OCI-LY1 (cell line): Measurements from ENCODE around the gene SLC16A6.
"Not testable (repeated sequence)": the region's sequence is repeated elsewhere in the genome, so short reads cannot be mapped to it uniquely, and the experiment has no call there.

Experiments
- H2AFZ ChIP-seq: fragments of 200-600 bp; sonication (generic), shearing (Covaris generic); 2 replicates; pipeline ENCODE4 v1.6.0; 2014; ENCODE audit warnings: antibody characterized with exemption, mild to moderate bottlenecking, low read length
- H3F3A ChIP-seq: fragments of 200-600 bp; sonication (generic), shearing (Covaris generic); 2 replicates; pipeline ENCODE4 v1.6.0; 2014; ENCODE audit warnings: mild to moderate bottlenecking, antibody characterized with exemption, low read length, moderate library complexity; ENCODE audit not compliant: insufficient read depth
- H3K27ac ChIP-seq: fragments of 200-600 bp; sonication (generic); 2 replicates; pipeline ENCODE4 v1.5.1; 2014; ENCODE audit warnings: low read length, mixed run types, mild to moderate bottlenecking, low read depth; ENCODE audit not compliant: poor library complexity, severe bottlenecking
- H3K27me3 ChIP-seq: fragments of 200-600 bp; sonication (generic); 2 replicates; pipeline ENCODE4 v1.6.0; 2014; ENCODE audit warnings: antibody characterized with exemption, mild to moderate bottlenecking, low read length, moderate library complexity; ENCODE audit not compliant: insufficient read depth
- H3K36me3 ChIP-seq: fragments of 200-600 bp; sonication (generic); 2 replicates; pipeline ENCODE4 v1.6.1; 2014; ENCODE audit warnings: mild to moderate bottlenecking, antibody characterized with exemption, low read length, moderate library complexity, mixed read lengths; ENCODE audit not compliant: insufficient read depth
- H3K4me1 ChIP-seq: fragments of 200-600 bp; sonication (generic); 2 replicates; pipeline ENCODE4 v1.5.1; 2014; ENCODE audit warnings: mild to moderate bottlenecking, low read length, moderate library complexity; ENCODE audit not compliant: insufficient read depth, severe bottlenecking
- H3K4me2 ChIP-seq: fragments of 200-600 bp; sonication (generic), shearing (Covaris generic); 2 replicates; pipeline ENCODE4 v1.6.1; 2014; ENCODE audit warnings: low read length
- H3K4me3 ChIP-seq: fragments of 200-600 bp; sonication (generic); 2 replicates; pipeline ENCODE4 v1.5.1; 2014; ENCODE audit warnings: low read length, low read depth, mild to moderate bottlenecking, mixed read lengths; ENCODE audit not compliant: poor library complexity, severe bottlenecking
- H3K79me2 ChIP-seq: fragments of 200-600 bp; shearing (Covaris generic); 2 replicates; pipeline ENCODE4 v1.6.1; 2016; ENCODE audit warnings: mixed run types, low read length, mixed read lengths; ENCODE audit not compliant: insufficient read depth
- H3K9ac ChIP-seq: fragments of 200-600 bp; sonication (generic), shearing (Covaris generic); 2 replicates; pipeline ENCODE4 v1.6.1; 2014; ENCODE audit warnings: mild to moderate bottlenecking, low read length, mixed read lengths
- H3K9me2 ChIP-seq: fragments of 200-600 bp; sonication (generic), shearing (Covaris generic); 2 replicates; pipeline ENCODE4 v1.6.1; 2014; ENCODE audit warnings: low read depth, mild to moderate bottlenecking, low read length, mixed read lengths
- H3K9me3 ChIP-seq: fragments of 200-600 bp; shearing (Covaris generic); 2 replicates; pipeline ENCODE4 v1.6.1; 2014; ENCODE audit warnings: low read length, mixed read lengths
- H4K20me1 ChIP-seq: fragments of 200-600 bp; sonication (generic), shearing (Covaris generic); 2 replicates; pipeline ENCODE4 v1.6.0; 2016; ENCODE audit warnings: mild to moderate bottlenecking, low read length; ENCODE audit not compliant: insufficient read depth
- EZH2 ChIP-seq: fragments of 200-600 bp; sonication (generic), shearing (Covaris generic); IDR thresholded peaks from 2 replicates; pipeline ENCODE4 v1.8.0; 2017; ENCODE audit warnings: borderline replicate concordance, mixed run types, mild to moderate bottlenecking, antibody characterized with exemption, low read length, moderate library complexity, mixed read lengths
- TF ChIP-seq, protein P1 (sequence below): fragments of 200-600 bp; sonication (generic), shearing (Covaris generic); IDR thresholded peaks from 2 replicates; pipeline ENCODE4 v1.5.1; 2017; ENCODE audit warnings: mild to moderate bottlenecking, antibody characterized with exemption, low read length, moderate library complexity, mixed read lengths

The SLC16A6 gene

DNA sequence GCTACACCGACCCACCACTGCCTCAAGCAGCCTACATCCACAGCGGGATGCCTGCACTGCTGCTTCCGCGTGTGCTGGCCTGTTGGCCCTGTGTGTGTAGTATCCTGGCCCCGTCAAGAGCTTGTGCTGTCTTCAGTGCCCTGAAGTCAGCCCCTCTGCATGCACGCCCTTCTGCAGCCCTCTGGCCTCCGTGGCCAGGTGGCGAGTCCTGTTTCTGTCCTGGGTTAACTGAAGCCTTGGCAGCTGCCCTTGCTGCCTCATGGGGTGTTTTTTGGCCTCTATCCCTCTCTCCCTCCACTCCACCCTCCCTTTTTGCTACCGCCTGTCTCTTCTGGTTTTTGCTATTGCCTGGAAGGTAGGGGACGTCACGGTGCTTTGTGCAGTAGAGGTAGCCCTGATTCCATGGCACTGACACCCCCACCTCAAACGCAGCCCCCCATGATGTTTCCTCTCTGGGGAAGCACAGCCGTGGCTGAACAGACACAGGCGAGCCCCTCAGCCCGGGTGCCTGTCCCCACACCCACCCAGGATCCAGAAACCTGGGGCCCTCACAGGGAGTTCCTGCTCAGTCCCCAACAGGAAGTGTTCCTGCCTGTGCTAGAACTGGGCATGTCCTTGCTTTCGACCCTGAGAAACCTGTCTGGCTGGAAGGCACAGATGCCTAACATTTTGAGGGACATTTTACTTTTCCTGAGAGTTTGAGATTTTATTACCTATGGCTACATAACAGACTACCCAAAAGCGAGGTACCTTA is 61.9 kb downstream of the SLC16A6 start:
- Histone ChIP-seq H3K9me2 (no peaks in the 10 kb centered on the region), H3K27me3 (no peaks in the 10 kb centered on the region), H3K4me1 (peaks cover 46% of the 10 kb centered on the region), H3K4me3 (no peak overlapping the region), H3F3A (no peaks in the 10 kb centered on the region), H4K20me1 (no peaks in the 10 kb centered on the region), H2AFZ (no peak overlapping the region), H3K9me3 (no peaks in the 10 kb centered on the region), H3K4me2 (no peak overlapping the region; the same call in 1 of the 2 replicates), H3K9ac (peak overlapping the region; percentile 17; the same call in 1 of the 2 replicates), H3K79me2 (no peaks in the 10 kb centered on the region), H3K27ac (peak overlapping the region; percentile 59), H3K36me3 (no peaks in the 10 kb centered on the region)
- TF ChIP-seq EZH2, result no peak
- TF ChIP-seq, protein P1, sequence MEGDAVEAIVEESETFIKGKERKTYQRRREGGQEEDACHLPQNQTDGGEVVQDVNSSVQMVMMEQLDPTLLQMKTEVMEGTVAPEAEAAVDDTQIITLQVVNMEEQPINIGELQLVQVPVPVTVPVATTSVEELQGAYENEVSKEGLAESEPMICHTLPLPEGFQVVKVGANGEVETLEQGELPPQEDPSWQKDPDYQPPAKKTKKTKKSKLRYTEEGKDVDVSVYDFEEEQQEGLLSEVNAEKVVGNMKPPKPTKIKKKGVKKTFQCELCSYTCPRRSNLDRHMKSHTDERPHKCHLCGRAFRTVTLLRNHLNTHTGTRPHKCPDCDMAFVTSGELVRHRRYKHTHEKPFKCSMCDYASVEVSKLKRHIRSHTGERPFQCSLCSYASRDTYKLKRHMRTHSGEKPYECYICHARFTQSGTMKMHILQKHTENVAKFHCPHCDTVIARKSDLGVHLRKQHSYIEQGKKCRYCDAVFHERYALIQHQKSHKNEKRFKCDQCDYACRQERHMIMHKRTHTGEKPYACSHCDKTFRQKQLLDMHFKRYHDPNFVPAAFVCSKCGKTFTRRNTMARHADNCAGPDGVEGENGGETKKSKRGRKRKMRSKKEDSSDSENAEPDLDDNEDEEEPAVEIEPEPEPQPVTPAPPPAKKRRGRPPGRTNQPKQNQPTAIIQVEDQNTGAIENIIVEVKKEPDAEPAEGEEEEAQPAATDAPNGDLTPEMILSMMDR, result no peak

GRCh38 chr17:68228039-68228680 is 62.8 kb downstream of the SLC16A6 start:
- H3K4me3 ChIP-seq, H2AFZ ChIP-seq, H3K79me2 ChIP-seq: not testable (repeated sequence)

DNA sequence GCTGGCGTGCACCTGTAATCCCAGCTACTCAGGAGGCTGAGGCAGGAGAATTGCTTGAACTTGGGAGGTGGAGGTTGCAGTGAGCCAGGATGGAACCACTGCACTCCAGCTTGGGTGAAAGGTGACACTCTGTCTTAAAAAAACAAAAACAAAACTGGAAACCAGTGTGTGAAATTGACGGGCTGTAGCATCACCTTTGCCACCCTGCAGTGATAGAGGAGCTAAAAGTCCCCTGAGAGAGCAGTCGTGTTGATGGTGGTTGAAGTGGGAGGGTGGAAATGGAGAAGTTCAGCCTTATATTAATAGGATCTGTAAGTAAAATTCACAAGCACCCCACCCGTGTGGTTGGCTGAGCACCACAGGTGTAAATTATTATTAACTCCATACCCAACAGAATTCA is 65.9 kb downstream of the SLC16A6 start:
- not testable (repeated sequence) for H3K79me2 ChIP-seq
- H3K4me3 ChIP-seq, result peak overlapping the region; percentile 33

More at GRCh38 chr17:68228039-68228680, 62.8 kb downstream of the SLC16A6 start:
- not testable (repeated sequence) for H3K9me3 ChIP-seq, H3K4me2 ChIP-seq, H3K27me3 ChIP-seq, H4K20me1 ChIP-seq, H3K9me2 ChIP-seq, H3K36me3 ChIP-seq, H3F3A ChIP-seq
- H3K27ac ChIP-seq, result peak overlapping the region; percentile 59
- H3K4me1 ChIP-seq, result peaks cover 51% of the 10 kb centered on the region
- peak overlapping the region; percentile 17; the same call in 1 of the 2 replicates for H3K9ac ChIP-seq

DNA sequence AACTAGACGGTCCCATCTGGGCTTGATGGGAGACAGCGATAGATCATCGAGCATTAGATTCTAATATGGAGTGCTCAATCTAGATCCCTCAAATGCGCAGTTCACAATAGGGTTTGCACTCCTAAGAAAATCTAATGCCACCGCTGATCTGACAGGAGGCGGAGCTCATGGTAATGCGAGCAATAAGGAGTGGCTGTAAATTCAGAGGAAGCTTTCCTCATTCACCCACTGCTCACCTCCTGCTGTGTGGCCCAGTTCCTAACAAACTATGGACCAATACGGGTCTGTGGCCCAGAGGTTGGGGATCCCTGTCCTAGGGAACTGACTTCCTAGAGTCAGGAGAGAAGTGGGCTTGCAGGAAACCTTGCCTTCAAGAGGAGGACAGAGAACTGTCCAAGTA is 68.3 kb downstream of the SLC16A6 start:
- Histone ChIP-seq H3F3A (no peaks in the 10 kb centered on the region; the same call in 1 of the 2 replicates), H3K36me3 (peaks cover 13% of the 10 kb centered on the region; the same call in 1 of the 2 replicates), H3K27ac (peak overlapping the region; percentile 89), H2AFZ (no peak overlapping the region), H3K4me3 (peak overlapping the region; percentile 50), H3K4me1 (peaks cover 71% of the 10 kb centered on the region), H3K27me3 (no peaks in the 10 kb centered on the region), H3K4me2 (peak overlapping the region; percentile 59), H3K9ac (peak overlapping the region; percentile 47; the same call in 1 of the 2 replicates), H3K79me2 (no peaks in the 10 kb centered on the region), H3K9me2 (no peaks in the 10 kb centered on the region), H4K20me1 (no peaks in the 10 kb centered on the region), H3K9me3 (no peaks in the 10 kb centered on the region)
- TF ChIP-seq, protein P1, result no peak
- no peak for TF ChIP-seq EZH2

More for the DNA sequence above, 65.9 kb downstream of the SLC16A6 start:
- peaks cover 81% of the 10 kb centered on the region for H3K4me1 ChIP-seq
- not testable (repeated sequence) for H2AFZ ChIP-seq, H3F3A ChIP-seq, H3K36me3 ChIP-seq, H3K9me2 ChIP-seq, H3K27me3 ChIP-seq, H4K20me1 ChIP-seq, H3K9me3 ChIP-seq
- peak overlapping the region; percentile 55; the same call in 1 of the 2 replicates for H3K4me2 ChIP-seq
- peak overlapping the region; percentile 91 for H3K27ac ChIP-seq
- H3K9ac ChIP-seq, result peak overlapping the region; percentile 4; the same call in 1 of the 2 replicates
